Fibroblast of skin of scalp (primary cell): ENCODE data around the gene BPTF.
"Not testable (repeated sequence)": the region's sequence is repeated elsewhere in the genome, so short reads cannot be mapped to it uniquely, and the experiment has no call there.

Source experiments
- DNase-seq: peaks from one replicate; pipeline ENCODE4 v3.0.0-alpha.2; 2013

The BPTF gene

GRCh38 chr17:67902511-67903231 is 77.4 kb downstream of the BPTF start:
- DNase-seq = no peak

GRCh38 chr17:67905298-67905697 is 80.0 kb downstream of the BPTF start:
- DNase-seq = not testable (repeated sequence)

GRCh38 chr17:67910117-67910803 is 85.0 kb downstream of the BPTF start:
- DNase-seq = not testable (repeated sequence)

- no peak for DNase-seq
Measured at GRCh38 chr17:67911059-67911782, 85.9 kb downstream of the BPTF start.

- no peak for DNase-seq
Measured at GRCh38 chr17:67912088-67912487, 86.8 kb downstream of the BPTF start.

- no peak for DNase-seq
Measured at GRCh38 chr17:67912656-67913055, 87.4 kb downstream of the BPTF start.

- DNase-seq = no peak
Measured at GRCh38 chr17:67920212-67920611, 94.9 kb downstream of the BPTF start.

GRCh38 chr17:67922503-67922902 is 97.2 kb downstream of the BPTF start:
- no peak for DNase-seq

- not testable (repeated sequence) for DNase-seq
Measured at GRCh38 chr17:67928842-67929241, 103.5 kb downstream of the BPTF start.

GRCh38 chr17:67931227-67931626 is 105.9 kb downstream of the BPTF start:
- DNase-seq = no peak

- DNase-seq = no peak
Measured at GRCh38 chr17:67942810-67943209, 117.5 kb downstream of the BPTF start.

- no peak for DNase-seq
Measured at GRCh38 chr17:67944035-67944434, 118.7 kb downstream of the BPTF start.

GRCh38 chr17:67946513-67946912 is 121.2 kb downstream of the BPTF start:
- DNase-seq = no peak

GRCh38 chr17:67947325-67947813 is 122.1 kb downstream of the BPTF start:
- no peak for DNase-seq

- DNase-seq = no peak
Measured at GRCh38 chr17:67950945-67951344, 125.6 kb downstream of the BPTF start.

GRCh38 chr17:67959510-67959909 is 134.2 kb downstream of the BPTF start:
- DNase-seq = no peak

GRCh38 chr17:67960276-67960675 is 135.0 kb downstream of the BPTF start:
- not testable (repeated sequence) for DNase-seq

- not testable (repeated sequence) for DNase-seq
Measured at GRCh38 chr17:67962156-67962555, 136.9 kb downstream of the BPTF start.

- DNase-seq = peak; percentile 63
Measured at GRCh38 chr17:67963145-67963572, 137.9 kb downstream of the BPTF start.

- DNase-seq = no peak
Measured at GRCh38 chr17:67970783-67971182, 145.5 kb downstream of the BPTF start.

GRCh38 chr17:67974185-67974584 is 148.9 kb downstream of the BPTF start:
- no peak for DNase-seq

GRCh38 chr17:67974598-67975066 is 149.3 kb downstream of the BPTF start:
- DNase-seq = no peak

- not testable (repeated sequence) for DNase-seq
Measured at GRCh38 chr17:67976306-67976705, 151.0 kb downstream of the BPTF start.
